GM12874 (cell line): ENCODE measurements around the gene KCNQ5.

Source experiments
- TF ChIP-seq, protein P1 (sequence below): IDR thresholded peaks from 2 replicates; pipeline ENCODE4 v1.5.1; 2011; ENCODE audit warnings: low read depth, mild to moderate bottlenecking, control low read depth, low read length, moderate library complexity; ENCODE audit not compliant: insufficient read depth

Gene KCNQ5

DNA sequence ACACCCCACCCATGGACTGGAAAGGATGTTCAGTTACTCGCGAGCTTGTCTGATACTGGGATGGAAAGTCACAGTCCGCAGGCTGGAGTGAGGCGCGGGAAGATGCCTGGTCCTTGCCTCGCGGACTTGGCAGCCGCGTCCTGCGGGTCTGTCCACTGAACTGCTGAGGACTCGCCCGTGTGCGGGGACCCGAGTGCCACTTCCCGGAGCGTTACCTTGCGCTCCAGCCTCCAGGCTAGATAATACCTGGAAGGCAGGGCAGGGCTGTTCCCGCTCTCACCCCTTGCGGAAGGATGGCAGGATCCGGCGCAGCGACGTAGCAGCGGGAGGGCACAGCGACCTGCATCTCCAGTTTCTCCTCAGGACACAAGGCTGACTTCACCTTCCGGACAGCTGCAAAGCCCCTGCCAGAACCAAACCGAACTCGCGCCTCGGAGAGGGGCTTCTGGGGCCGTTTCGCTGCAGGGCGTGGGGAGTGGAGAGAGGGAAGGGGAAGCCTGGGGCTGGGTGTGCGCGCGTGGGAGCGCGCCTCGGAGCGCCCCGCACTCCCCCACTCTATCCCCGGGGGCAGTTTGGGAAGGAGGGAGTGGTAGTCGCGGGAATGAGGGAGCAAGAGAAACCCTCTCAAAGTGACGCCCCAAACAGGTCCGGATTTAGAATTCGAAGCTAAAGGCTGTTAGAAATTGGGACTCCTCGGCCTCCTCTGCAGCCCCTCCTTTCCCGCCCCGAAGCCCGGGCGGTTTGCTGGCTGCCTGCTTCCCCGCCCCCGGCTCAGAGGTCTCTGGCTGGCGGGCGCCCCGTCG, at the start of gene KCNQ5:
Gene KCNQ5 (plus strand): TSS at position 774 of the 803 bp plus-strand sequence.
- TF ChIP-seq, protein P1, sequence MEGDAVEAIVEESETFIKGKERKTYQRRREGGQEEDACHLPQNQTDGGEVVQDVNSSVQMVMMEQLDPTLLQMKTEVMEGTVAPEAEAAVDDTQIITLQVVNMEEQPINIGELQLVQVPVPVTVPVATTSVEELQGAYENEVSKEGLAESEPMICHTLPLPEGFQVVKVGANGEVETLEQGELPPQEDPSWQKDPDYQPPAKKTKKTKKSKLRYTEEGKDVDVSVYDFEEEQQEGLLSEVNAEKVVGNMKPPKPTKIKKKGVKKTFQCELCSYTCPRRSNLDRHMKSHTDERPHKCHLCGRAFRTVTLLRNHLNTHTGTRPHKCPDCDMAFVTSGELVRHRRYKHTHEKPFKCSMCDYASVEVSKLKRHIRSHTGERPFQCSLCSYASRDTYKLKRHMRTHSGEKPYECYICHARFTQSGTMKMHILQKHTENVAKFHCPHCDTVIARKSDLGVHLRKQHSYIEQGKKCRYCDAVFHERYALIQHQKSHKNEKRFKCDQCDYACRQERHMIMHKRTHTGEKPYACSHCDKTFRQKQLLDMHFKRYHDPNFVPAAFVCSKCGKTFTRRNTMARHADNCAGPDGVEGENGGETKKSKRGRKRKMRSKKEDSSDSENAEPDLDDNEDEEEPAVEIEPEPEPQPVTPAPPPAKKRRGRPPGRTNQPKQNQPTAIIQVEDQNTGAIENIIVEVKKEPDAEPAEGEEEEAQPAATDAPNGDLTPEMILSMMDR = no peak

GRCh38 chr6:72579865-72580264, 42.0 kb upstream of the KCNQ5 start:
- TF ChIP-seq, protein P1 = no peak

DNA sequence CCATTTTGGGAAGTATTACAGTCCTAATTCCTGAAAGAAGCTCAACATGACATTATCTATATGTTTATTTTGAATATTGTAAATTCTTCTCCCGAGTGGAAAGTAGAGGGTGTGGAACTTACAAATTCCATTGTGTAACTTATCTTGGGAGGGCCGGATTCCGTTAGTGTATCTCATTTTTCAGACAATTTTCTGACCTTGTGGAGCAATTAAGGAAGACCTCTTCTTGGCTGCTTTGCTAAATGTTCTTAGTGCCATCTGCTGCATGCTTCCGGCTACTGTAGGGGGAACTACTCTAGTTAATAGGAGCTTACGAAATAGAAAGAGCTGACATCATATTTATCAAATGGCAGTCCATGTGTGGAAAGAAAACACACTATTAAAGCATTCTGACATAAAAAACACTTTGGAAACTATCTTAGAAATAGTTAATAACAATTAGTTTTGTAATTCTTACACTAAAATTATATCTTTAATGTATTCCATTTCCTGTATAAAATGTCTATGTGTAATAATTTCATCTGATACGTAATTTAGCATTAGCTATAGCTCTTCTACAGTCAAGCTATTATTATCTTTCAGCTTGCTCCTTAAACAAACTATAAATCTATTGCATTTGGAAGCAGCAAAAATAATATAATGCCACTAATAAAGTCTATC, 41.5 kb upstream of the KCNQ5 start:
- TF ChIP-seq, protein P1 = peak; percentile 37; the same call in 1 of the 2 replicates

- TF ChIP-seq, protein P1 = no peak
Measured at GRCh38 chr6:72588155-72588554, 33.7 kb upstream of the KCNQ5 start.

DNA sequence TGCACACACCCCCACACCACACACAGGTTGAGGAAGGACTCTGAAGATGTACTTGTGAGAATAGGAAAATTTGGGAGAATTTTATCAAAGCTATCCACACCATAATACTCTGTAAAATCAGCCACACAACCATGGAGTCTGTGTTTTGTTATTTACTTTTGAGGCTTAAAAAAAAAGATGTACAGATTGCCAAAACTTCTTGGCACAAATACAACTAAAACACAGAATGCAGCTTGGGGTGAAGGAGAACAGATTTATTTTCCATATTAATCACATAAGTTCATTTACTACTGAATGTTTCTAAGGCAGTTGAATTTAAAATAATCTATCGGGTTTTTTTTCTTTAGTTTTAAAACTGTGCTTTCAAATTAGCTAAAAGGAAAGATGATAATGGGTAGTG, 32.8 kb upstream of the KCNQ5 start:
- TF ChIP-seq, protein P1 = no peak

GRCh38 chr6:72595812-72596211, 26.1 kb upstream of the KCNQ5 start:
- TF ChIP-seq, protein P1 = no peak

DNA sequence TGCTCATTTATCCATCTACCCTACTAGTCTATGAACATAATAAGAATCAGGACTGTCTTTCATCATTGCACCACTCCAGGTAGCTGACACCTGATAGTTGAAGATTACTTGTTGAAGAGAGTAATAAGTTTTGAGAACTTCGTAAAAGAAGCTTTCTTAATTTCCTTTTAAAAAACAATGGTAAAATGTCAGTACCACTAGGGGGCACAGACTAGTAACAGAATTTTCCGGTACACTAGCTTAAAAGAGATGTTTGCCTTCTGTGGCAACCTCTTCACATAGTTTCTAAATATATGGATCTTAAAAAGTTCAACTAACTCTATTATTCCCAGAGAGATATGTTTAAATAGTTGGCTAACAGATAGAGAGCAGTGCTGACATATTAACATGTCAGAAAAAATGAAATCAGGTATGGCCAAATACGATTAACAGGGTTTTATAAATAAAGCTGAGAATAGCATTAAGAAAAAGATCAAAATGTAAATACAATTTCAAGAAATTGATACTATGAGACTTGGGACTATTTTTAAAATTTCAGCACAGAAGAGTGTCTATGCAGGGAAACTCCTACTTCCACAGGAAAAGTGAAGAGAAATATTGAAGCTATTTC, 5.4 kb upstream of the KCNQ5 start:
- TF ChIP-seq, protein P1 = peak; percentile 44
